GM12878 (cell line): ENCODE measurements around the gene BCL2L13. TPM values are rescaled to one million over a fixed set of nuclear protein-coding genes. Genes with fewer than 3 reads are reported as not detected.

ENCODE experiments used
- ATAC-seq: fragments of 200-7000 bp; cut with Tn5 transposase; 3 replicates; pipeline ENCODE4 v1.9.1; 2020; ENCODE audit warnings: mild to moderate bottlenecking, moderate library complexity
- BruUV-seq: library from RNA; stranded (reverse); fragments of 400-500 nt; replicated peaks from 2 replicates; lab custom pipeline; 2021; lab: Mats Ljungman, UMichigan
- CTCF ChIA-PET: fragments of 300-600 bp; sonication (Branson Sonifier 250); formaldehyde crosslinking; extraction: SDS; loops from one replicate; lab custom pipeline; 2021; ENCODE audit warnings: inconsistent platforms; lab: Yijun Ruan, JAX
- POLR2A ChIA-PET: fragments of 350-600 bp; formaldehyde crosslinking; extraction: SDS; loops from one replicate; lab custom pipeline; 2021; ENCODE audit warnings: inconsistent platforms; lab: Charles Lee
- RAD21 ChIA-PET: fragments of 300-600 bp; sonication (Branson Sonifier 250); formaldehyde crosslinking; loops from one replicate; lab custom pipeline; 2023; ENCODE audit warnings: antibody characterized with exemption; ENCODE audit not compliant: unreplicated experiment; lab: Charles Lee
- SMC1A ChIA-PET: fragments of 300-600 bp; sonication (Branson Sonifier 250); formaldehyde crosslinking; loops from one replicate; lab custom pipeline; 2023; ENCODE audit not compliant: unreplicated experiment, uncharacterized antibody; lab: Charles Lee
- DNase-seq: peaks from one replicate; pipeline ENCODE4 v3.0.0-alpha.2; 2011; ENCODE audit warnings: low read depth, low spot score
- FAIRE-seq: peaks from 3 replicates; lab custom pipeline; 2011; peaks lifted over from hg19 to GRCh38; lab: Jason Lieb, UNC
- H2AFZ ChIP-seq: 2 replicates; pipeline ENCODE4 v1.6.0; 2011; ENCODE audit warnings: low read depth, low read length, control low read depth; ENCODE audit not compliant: control insufficient read depth
- H3K27ac ChIP-seq: 2 replicates; pipeline ENCODE4 v1.5.1; 2011; ENCODE audit warnings: control low read depth; ENCODE audit not compliant: control insufficient read depth, insufficient read depth
- H3K27me3 ChIP-seq, 2 experiments: replicated peaks in 1 of 2; 2 replicates each; pipeline versions ENCODE4 v1.6.0 to v1.6.1; 2011; ENCODE audit warnings: low read length in 1 of 2; ENCODE audit not compliant: control insufficient read depth in 2 of 2, insufficient read depth in 2 of 2
- H3K36me3 ChIP-seq, 2 experiments: 2 replicates each; pipeline ENCODE4 v1.5.1; 2011; ENCODE audit warnings: low read length in 1 of 2; ENCODE audit not compliant: control insufficient read depth in 2 of 2, insufficient read depth in 2 of 2
- H3K4me1 ChIP-seq: 2 replicates; pipeline ENCODE4 v1.6.1; 2011; ENCODE audit warnings: mild to moderate bottlenecking, low read length, moderate library complexity, mixed read lengths; ENCODE audit not compliant: control insufficient read depth, insufficient read depth
- H3K4me2 ChIP-seq: 2 replicates; pipeline ENCODE4 v1.6.0; 2011; ENCODE audit warnings: control low read depth; ENCODE audit not compliant: control insufficient read depth, insufficient read depth
- H3K4me3 ChIP-seq: fragments of 200-600 bp; sonication (generic); 2 replicates; pipeline ENCODE4 v1.5.1; 2016
- H3K79me2 ChIP-seq: 2 replicates; pipeline ENCODE4 v1.6.0; 2011; ENCODE audit warnings: low read length; ENCODE audit not compliant: control insufficient read depth, insufficient read depth
- H3K9ac ChIP-seq: 2 replicates; pipeline ENCODE4 v1.8.0; 2011; ENCODE audit warnings: low read length, control low read depth, mixed read lengths; ENCODE audit not compliant: control insufficient read depth, insufficient read depth
- H3K9me3 ChIP-seq: replicated peaks from 3 replicates; pipeline ENCODE4 v1.5.1; 2011; ENCODE audit warnings: mild to moderate bottlenecking, low read length; ENCODE audit not compliant: control insufficient read depth, insufficient read depth
- H4K20me1 ChIP-seq: 2 replicates; pipeline ENCODE4 v1.6.0; 2011; ENCODE audit not compliant: control insufficient read depth, insufficient read depth
- CREM ChIP-seq: IDR thresholded peaks from 2 replicates; pipeline ENCODE4 v1.6.1; 2014; ENCODE audit warnings: antibody characterized with exemption, low read depth
- SMC3 ChIP-seq: IDR thresholded peaks from 2 replicates; pipeline ENCODE4 v1.6.1; 2011; ENCODE audit warnings: low read length, improper control_type of control experiment, borderline replicate concordance
- WGBS: methylation state at CpG from one replicate; pipeline ENCODE4 v1.1.6; 2016; ENCODE audit warnings: low lambda C conversion rate; ENCODE audit not compliant: insufficient replicate concordance, insufficient coverage; ENCODE audit errors: missing lambda C conversion rate; 5-methylcytosine and 5-hydroxymethylcytosine counted together
- in situ Hi-C: fragments of 300-500 bp; cut with MboI; formaldehyde crosslinking; loops from 9 replicates; pipeline ENCODE4 v1.14.3; 2018; ENCODE audit warnings: mixed read lengths
- intact Hi-C: fragments of 100-400 bp; cut with micrococcal nuclease; formaldehyde crosslinking; loops from one replicate; pipeline ENCODE4 v1.14.2; 2022; ENCODE audit not compliant: unreplicated experiment
- polyA plus RNA-seq, 11 experiments: library from polyadenylated mRNA; depleted of rRNA in 4 of 11; unstranded in 6 of 11; stranded (reverse) in 5 of 11; fragments of >200 nt; fragmentation: Nextera tagmentation in 4 of 11; fragmentation: Illumina TruSeq in 1 of 11; extraction: Ambion mirVana in 4 of 11; extraction: Trizol in 1 of 11; gene quantifications; 1 replicate in 1 of 11; 2 replicates in 10 of 11; pipeline versions ENCODE4 v1.2.1 to v1.2.3, GENCODE V29; 2011 to 2016; ENCODE audit warnings: inconsistent platforms in 2 of 11, missing spikeins in 2 of 11, low read depth in 1 of 11
- total RNA-seq, 4 experiments: library from RNA; depleted of rRNA in 3 of 4; stranded (reverse); fragments of >200 nt in 3 of 4; fragmentation: Illumina TruSeq in 1 of 4; extraction: Trizol in 1 of 4; gene quantifications; 2 replicates each; pipeline versions ENCODE4 v1.2.1 to v1.2.3, GENCODE V29; 2013 to 2021
- TF ChIP-seq, protein P1 (sequence below): fragments of 450-650 bp; IDR thresholded peaks from 2 replicates; pipeline ENCODE4 v1.6.1; 2016; ENCODE audit warnings: mild to moderate bottlenecking
- TF ChIP-seq, protein P2 (sequence below), 3 experiments: IDR thresholded peaks in 2 of 3; conservative IDR thresholded peaks in 1 of 3; 2 replicates each; pipeline ENCODE4 v1.5.1; 2011; ENCODE audit warnings: low read depth in 3 of 3, low read length in 3 of 3, mild to moderate bottlenecking in 3 of 3, control low read depth in 2 of 3, moderate library complexity in 2 of 3, inconsistent platforms in 1 of 3, mixed read lengths in 1 of 3; ENCODE audit not compliant: control insufficient read depth in 2 of 3, insufficient read depth in 1 of 3; ENCODE audit errors: extremely low read depth in 1 of 3

Gene BCL2L13
- total and polyA plus RNA-seq, 10 of the 15 experiments (the other 5 are each of a cell fraction or from before 2014, with no cell fraction given), result 18.6 to 30.6 (median 28.2) TPM

DNA sequence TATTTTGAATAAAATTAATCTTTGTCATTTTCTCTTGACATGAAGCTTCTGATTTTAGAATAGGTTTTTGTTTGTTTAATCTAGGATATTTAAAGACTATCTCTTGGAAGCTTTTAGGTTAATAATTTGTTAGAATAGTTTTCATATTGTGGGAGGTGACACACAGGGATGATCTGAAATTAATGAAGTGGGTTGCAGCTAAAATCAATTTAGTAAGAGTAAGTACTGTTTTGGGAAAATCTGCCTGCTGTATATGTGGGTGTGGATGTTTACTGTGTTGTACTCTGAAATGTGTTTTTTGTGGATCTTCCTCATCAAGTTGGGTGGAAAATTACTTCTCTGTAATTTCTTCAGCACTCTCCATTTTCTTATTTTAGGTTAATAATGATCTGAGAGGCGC is 68.4 kb downstream of the BCL2L13 start:
- Histone ChIP-seq H3K4me1 (peaks cover 12% of the 10 kb centered on the region), H3K4me3 (no peak overlapping the region), H2AFZ (no peak overlapping the region), H3K36me3 (peaks cover 0 to 2% of the 10 kb centered on the region in 2 experiments; a peak in 1 of 4 replicates), H3K9me3 (no peaks in the 10 kb centered on the region; the same call in 2 of the 3 replicates), H4K20me1 (no peaks in the 10 kb centered on the region), H3K27me3 (no peaks in the 10 kb centered on the region), H3K9ac (peak overlapping the region; percentile 41), H3K79me2 (peaks cover 5% of the 10 kb centered on the region), H3K4me2 (peak overlapping the region; percentile 67; the same call in 1 of the 2 replicates), H3K27ac (peak overlapping the region; percentile 85)
- TSS peak; percentile 84 for BruUV-seq
- DNase-seq, result no peak
- WGBS, result 94% methylated on average over 1 of the region's 1 CpG
- ChIA-PET POLR2A (no interaction called here), SMC1A (interaction anchor here (0.8 to 2.2 kb wide), 9 partner anchors 11 to 80 kb away, joined by 3 to 5 read pairs (median 3); no protein-coding TSS in a partner anchor), RAD21 (interaction anchor here (0.7 to 2.2 kb wide), 6 partner anchors 68 to 372 kb away, joined by 3 to 9 read pairs (median 4); partner anchors contain the start of gene BCL2L13), CTCF (interaction anchor here (0.9 to 2.5 kb wide), 5 partner anchors 18 to 369 kb away, joined by 3 to 13 read pairs (median 5); no protein-coding TSS in a partner anchor)
- TF ChIP-seq, protein P1, sequence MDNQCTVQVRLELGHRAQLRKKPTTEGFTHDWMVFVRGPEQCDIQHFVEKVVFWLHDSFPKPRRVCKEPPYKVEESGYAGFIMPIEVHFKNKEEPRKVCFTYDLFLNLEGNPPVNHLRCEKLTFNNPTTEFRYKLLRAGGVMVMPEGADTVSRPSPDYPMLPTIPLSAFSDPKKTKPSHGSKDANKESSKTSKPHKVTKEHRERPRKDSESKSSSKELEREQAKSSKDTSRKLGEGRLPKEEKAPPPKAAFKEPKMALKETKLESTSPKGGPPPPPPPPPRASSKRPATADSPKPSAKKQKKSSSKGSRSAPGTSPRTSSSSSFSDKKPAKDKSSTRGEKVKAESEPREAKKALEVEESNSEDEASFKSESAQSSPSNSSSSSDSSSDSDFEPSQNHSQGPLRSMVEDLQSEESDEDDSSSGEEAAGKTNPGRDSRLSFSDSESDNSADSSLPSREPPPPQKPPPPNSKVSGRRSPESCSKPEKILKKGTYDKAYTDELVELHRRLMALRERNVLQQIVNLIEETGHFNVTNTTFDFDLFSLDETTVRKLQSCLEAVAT, result no peak
- TF ChIP-seq, protein P2, sequence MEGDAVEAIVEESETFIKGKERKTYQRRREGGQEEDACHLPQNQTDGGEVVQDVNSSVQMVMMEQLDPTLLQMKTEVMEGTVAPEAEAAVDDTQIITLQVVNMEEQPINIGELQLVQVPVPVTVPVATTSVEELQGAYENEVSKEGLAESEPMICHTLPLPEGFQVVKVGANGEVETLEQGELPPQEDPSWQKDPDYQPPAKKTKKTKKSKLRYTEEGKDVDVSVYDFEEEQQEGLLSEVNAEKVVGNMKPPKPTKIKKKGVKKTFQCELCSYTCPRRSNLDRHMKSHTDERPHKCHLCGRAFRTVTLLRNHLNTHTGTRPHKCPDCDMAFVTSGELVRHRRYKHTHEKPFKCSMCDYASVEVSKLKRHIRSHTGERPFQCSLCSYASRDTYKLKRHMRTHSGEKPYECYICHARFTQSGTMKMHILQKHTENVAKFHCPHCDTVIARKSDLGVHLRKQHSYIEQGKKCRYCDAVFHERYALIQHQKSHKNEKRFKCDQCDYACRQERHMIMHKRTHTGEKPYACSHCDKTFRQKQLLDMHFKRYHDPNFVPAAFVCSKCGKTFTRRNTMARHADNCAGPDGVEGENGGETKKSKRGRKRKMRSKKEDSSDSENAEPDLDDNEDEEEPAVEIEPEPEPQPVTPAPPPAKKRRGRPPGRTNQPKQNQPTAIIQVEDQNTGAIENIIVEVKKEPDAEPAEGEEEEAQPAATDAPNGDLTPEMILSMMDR (IDR thresholded peaks at IDR 0.05 in 2 of 3, conservative IDR thresholded peaks at IDR 0.05 in 1 of 3; ENCODE audit: control insufficient read depth in 2 of 3, extremely low read depth in 1 of 3, insufficient read depth in 1 of 3, low read depth in 3 of 3, low read length in 3 of 3), result no peak
- TF ChIP-seq CREM (no peak), SMC3 (no peak)
- in situ Hi-C loops (no loop called here), intact Hi-C loops (loop anchor here (10.0 kb wide), 1 partner anchor 72 kb away; the partner anchor contains the start of gene BCL2L13)
- ATAC-seq, result no peak
- no peak for FAIRE-seq
